Activated naive CD4-positive, alpha-beta T cell treated with anti-CD3 and anti-CD28 coated beads for 36 hours (primary cell): ENCODE results near the gene MSANTD7. TPM values are rescaled to one million over a fixed set of nuclear protein-coding genes. Genes with fewer than 3 reads are reported as not detected.

Source experiments
- CTCF ChIA-PET: fragments of 350-600 bp; sonication (Branson Sonifier 250); formaldehyde crosslinking; loops from one replicate; lab custom pipeline; 2021; ENCODE audit warnings: antibody characterized with exemption; lab: Charles Lee
- DNase-seq: peaks from one replicate; pipeline ENCODE4 v3.0.0-alpha.2; 2020
- H3K27ac Mint-ChIP-seq: one replicate; pipeline ENCODE4 v1.8.0; 2021; ENCODE audit warnings: mild to moderate bottlenecking, mixed read lengths
- H3K27me3 Mint-ChIP-seq: one replicate; pipeline ENCODE4 v1.8.0; 2021; ENCODE audit warnings: low read depth, mixed read lengths
- H3K36me3 Mint-ChIP-seq: one replicate; pipeline ENCODE4 v1.8.0; 2021; ENCODE audit warnings: low read depth, mixed read lengths
- H3K4me1 Mint-ChIP-seq: one replicate; pipeline ENCODE4 v1.8.0; 2021; ENCODE audit warnings: low read depth, mixed read lengths
- H3K4me3 Mint-ChIP-seq: one replicate; pipeline ENCODE4 v1.8.0; 2021; ENCODE audit warnings: mild to moderate bottlenecking, moderate library complexity, mixed read lengths
- H3K9me3 Mint-ChIP-seq: one replicate; pipeline ENCODE4 v1.8.0; 2021; ENCODE audit warnings: mixed read lengths
- intact Hi-C: fragments of 100-400 bp; cut with micrococcal nuclease; formaldehyde crosslinking; loops from one replicate; pipeline ENCODE4 v1.15.1; 2023
- total RNA-seq, 2 experiments: library from RNA; stranded (reverse); gene quantifications; one replicate each; pipeline ENCODE4 v1.2.3, GENCODE V29; 2021

MSANTD7 gene
- total RNA-seq, 2 experiments from 2014 or later = 19.6 to 21.3 TPM

- DNase-seq = no peak
- no peaks in the 10 kb centered on the region for H3K27me3 Mint-ChIP-seq
- CTCF ChIA-PET = no interaction called here
- H3K9me3 Mint-ChIP-seq = no peaks in the 10 kb centered on the region
- H3K4me1 Mint-ChIP-seq = peaks cover 3% of the 10 kb centered on the region
- H3K36me3 Mint-ChIP-seq = peaks cover 1% of the 10 kb centered on the region
- no peak overlapping the region for H3K27ac Mint-ChIP-seq
- no peak overlapping the region for H3K4me3 Mint-ChIP-seq
- intact Hi-C loops = no loop called here
Observed at GRCh38 chr10:14820775-14821154, 17.3 kb upstream of the MSANTD7 start.

DNA sequence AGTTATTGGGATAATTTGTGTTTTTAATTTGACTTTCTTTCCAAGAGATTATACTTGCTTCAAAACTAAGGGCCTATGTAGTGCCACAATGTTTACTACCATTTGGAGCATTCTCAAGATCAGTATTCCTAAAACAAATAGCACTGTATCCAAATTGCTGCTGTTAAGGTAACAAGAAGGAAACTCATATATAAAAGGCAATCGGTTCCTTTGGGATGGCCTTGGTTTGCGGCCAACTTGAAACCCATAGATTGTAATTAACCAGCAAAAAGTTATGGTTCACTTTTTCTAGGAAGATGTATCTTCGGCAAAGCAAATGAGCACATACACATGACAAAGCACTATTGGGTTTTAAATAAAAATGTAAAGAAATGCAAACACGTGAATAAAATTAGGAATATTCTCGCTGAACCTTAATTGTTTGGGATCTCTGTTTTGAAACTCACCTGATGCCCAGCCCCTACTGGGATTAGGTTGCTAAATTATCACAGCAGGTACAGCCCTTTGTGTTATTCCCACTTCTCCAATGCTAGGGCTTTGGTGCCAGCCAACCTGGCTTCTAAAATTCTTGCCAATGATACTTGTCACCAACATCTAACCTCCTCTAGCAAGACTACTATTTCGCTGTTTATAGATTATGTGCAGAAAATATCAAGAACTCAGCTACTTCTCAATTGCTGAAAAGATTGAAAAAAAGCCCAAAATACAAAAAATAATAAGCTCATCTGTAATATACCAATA is 16.3 kb upstream of the MSANTD7 start:
- Mint-ChIP-seq H3K9me3 (no peaks in the 10 kb centered on the region), H3K36me3 (peaks cover 1% of the 10 kb centered on the region), H3K4me1 (peaks cover 3% of the 10 kb centered on the region), H3K27ac (no peak overlapping the region), H3K4me3 (no peak overlapping the region), H3K27me3 (no peaks in the 10 kb centered on the region)
- no peak for DNase-seq
- intact Hi-C loops = loop anchor here (2.0 kb wide), 1 partner anchor 285 kb away; no protein-coding TSS in a partner anchor
- CTCF ChIA-PET = interaction anchor here (0.7 to 2.6 kb wide), 12 partner anchors 9 to 330 kb away, joined by 3 to 17 read pairs (median 5); no protein-coding TSS in a partner anchor

- no peak overlapping the region for H3K4me3 Mint-ChIP-seq
- DNase-seq = peak; percentile 64
- CTCF ChIA-PET = interaction anchor here (0.6 to 2.6 kb wide), 19 partner anchors 10 to 427 kb away, joined by 3 to 17 read pairs (median 4); no protein-coding TSS in a partner anchor
Observed at GRCh38 chr10:14822879-14823755, 15.0 kb upstream of the MSANTD7 start.

DNA sequence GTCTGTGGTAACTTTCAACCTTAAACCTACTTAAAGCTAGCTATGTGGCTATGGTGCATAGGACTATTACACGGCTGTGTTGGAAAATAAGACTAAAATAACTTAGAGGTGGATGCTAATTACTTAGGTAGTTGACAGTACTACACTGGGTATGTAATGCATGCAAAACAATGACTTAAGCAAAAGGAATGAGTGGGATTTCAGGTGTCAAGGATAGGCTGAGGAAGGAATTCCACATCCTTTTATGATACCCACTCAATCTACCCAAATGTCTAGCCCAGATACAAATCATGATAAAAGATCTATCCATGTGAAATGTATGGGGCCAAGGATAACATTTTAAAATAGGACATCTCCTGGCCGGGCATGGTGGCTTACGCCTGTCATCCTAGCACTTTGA is 14.1 kb upstream of the MSANTD7 start:
- CTCF ChIA-PET = interaction anchor here (0.8 to 2.6 kb wide), 8 partner anchors 11 to 327 kb away, joined by 3 to 17 read pairs (median 6); no protein-coding TSS in a partner anchor
- Mint-ChIP-seq H3K27me3 (no peaks in the 10 kb centered on the region), H3K9me3 (no peaks in the 10 kb centered on the region), H3K27ac (no peak overlapping the region), H3K4me3 (no peak overlapping the region), H3K36me3 (peaks cover 1% of the 10 kb centered on the region), H3K4me1 (peaks cover 3% of the 10 kb centered on the region)
- intact Hi-C loops = loop anchor here (1.0 to 2.0 kb wide), 3 partner anchors 264 to 325 kb away; no protein-coding TSS in a partner anchor
- DNase-seq = no peak

More at GRCh38 chr10:14822879-14823755, 15.0 kb upstream of the MSANTD7 start:
- H3K9me3 Mint-ChIP-seq = no peaks in the 10 kb centered on the region
- peaks cover 1% of the 10 kb centered on the region for H3K36me3 Mint-ChIP-seq
- no peak overlapping the region for H3K27ac Mint-ChIP-seq
- intact Hi-C loops = loop anchor here (1.0 to 2.0 kb wide), 3 partner anchors 263 to 324 kb away; no protein-coding TSS in a partner anchor
- H3K27me3 Mint-ChIP-seq = no peaks in the 10 kb centered on the region
- H3K4me1 Mint-ChIP-seq = peaks cover 3% of the 10 kb centered on the region

- CTCF ChIA-PET = no interaction called here
Observed at GRCh38 chr10:14826076-14826829, 11.9 kb upstream of the MSANTD7 start.

GRCh38 chr10:14833106-14833505 is 5.0 kb upstream of the MSANTD7 start:
- H3K4me1 Mint-ChIP-seq = peaks cover 5% of the 10 kb centered on the region
- no peaks in the 10 kb centered on the region for H3K9me3 Mint-ChIP-seq
- no peak overlapping the region for H3K27ac Mint-ChIP-seq
- CTCF ChIA-PET = no interaction called here
- H3K4me3 Mint-ChIP-seq = no peak overlapping the region
- intact Hi-C loops = no loop called here
- no peak for DNase-seq
- no peaks in the 10 kb centered on the region for H3K36me3 Mint-ChIP-seq
- H3K27me3 Mint-ChIP-seq = no peaks in the 10 kb centered on the region

More at GRCh38 chr10:14826076-14826829, 11.9 kb upstream of the MSANTD7 start:
- Mint-ChIP-seq H3K4me1 (peaks cover 3% of the 10 kb centered on the region), H3K4me3 (no peak overlapping the region), H3K9me3 (no peaks in the 10 kb centered on the region), H3K27ac (no peak overlapping the region), H3K36me3 (no peaks in the 10 kb centered on the region), H3K27me3 (no peaks in the 10 kb centered on the region)
- intact Hi-C loops = no loop called here
- no peak for DNase-seq

DNA sequence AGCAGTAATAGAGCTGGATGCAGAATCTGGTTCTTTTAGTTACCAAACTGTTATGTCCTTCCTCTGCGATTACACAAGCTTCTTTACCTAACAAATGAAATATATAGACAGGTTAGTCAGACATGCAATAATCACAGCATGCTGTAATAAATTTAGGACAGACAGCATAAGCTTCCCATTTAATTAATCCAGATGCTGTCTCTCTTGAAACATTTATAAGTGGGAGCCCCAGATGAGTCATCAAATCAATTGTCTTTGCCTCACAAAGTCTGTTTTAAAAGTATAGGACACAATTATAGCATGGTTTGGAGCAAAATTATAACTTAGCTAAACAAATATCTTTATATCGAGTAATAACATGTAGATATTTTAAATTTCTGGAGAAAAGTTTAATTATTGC is 1.9 kb upstream of the MSANTD7 start:
- Mint-ChIP-seq H3K27me3 (no peaks in the 10 kb centered on the region), H3K9me3 (no peaks in the 10 kb centered on the region), H3K36me3 (peaks cover 15% of the 10 kb centered on the region), H3K4me1 (peaks cover 20% of the 10 kb centered on the region), H3K27ac (no peak overlapping the region), H3K4me3 (no peak overlapping the region)
- CTCF ChIA-PET = interaction anchor here (0.7 to 3.2 kb wide), 3 partner anchors 13 to 293 kb away, joined by 3 to 11 read pairs (median 3); no protein-coding TSS in a partner anchor
- intact Hi-C loops = loop anchor here (5.0 kb wide), 2 partner anchors 274 to 444 kb away; no protein-coding TSS in a partner anchor
- no peak for DNase-seq

DNA sequence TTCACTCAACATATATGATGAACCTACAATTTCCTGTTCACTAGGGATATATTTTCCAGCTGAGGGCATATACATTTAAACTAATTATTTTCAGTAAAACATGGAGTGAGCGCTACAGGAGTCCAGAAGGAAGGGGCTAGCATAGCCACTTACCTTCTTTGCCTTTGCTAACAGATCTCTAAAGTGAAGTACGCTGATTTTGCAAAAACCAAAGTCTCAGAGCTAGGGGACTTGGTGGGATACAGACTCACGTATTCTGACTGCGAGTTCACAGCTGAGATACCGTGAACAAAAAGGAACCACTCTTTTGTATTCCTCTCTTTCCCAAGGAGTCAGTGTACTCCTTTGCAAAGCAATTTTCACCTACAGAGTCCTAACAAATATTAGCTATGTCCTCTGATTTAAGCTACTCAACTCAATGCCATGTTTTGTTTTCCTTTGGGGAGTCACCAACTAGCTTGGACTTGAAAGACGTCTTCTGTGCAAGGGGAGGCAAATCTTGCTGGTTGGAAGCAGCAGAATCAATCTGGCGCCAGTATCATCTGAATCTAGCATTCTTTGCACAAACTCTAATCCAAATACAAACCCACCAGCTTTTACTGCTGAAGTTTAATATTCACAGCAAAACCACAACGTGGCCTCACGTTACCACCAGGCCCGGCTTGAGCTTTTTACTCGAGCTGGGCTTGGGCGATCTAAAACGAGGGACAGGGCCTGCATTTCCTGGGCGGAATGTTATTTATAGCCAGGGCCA is 926 bp upstream of the MSANTD7 start:
- no peaks in the 10 kb centered on the region for H3K27me3 Mint-ChIP-seq
- intact Hi-C loops = loop anchor here (5.0 kb wide), 2 partner anchors 275 to 445 kb away; no protein-coding TSS in a partner anchor
- H3K27ac Mint-ChIP-seq = peak overlapping the region; percentile 93
- peaks cover 22% of the 10 kb centered on the region for H3K36me3 Mint-ChIP-seq
- CTCF ChIA-PET = interaction anchor here (0.7 to 3.2 kb wide), 12 partner anchors 23 to 339 kb away, joined by 3 to 11 read pairs (median 4); no protein-coding TSS in a partner anchor
- H3K4me1 Mint-ChIP-seq = peaks cover 22% of the 10 kb centered on the region
- no peaks in the 10 kb centered on the region for H3K9me3 Mint-ChIP-seq
- peak overlapping the region; percentile 92 for H3K4me3 Mint-ChIP-seq
- no peak for DNase-seq

- H3K9me3 Mint-ChIP-seq = no peaks in the 10 kb centered on the region
- H3K27me3 Mint-ChIP-seq = no peaks in the 10 kb centered on the region
- H3K36me3 Mint-ChIP-seq = peaks cover 31% of the 10 kb centered on the region
Observed at GRCh38 chr10:14838582-14839304, 637 bp downstream of the MSANTD7 start.

DNA sequence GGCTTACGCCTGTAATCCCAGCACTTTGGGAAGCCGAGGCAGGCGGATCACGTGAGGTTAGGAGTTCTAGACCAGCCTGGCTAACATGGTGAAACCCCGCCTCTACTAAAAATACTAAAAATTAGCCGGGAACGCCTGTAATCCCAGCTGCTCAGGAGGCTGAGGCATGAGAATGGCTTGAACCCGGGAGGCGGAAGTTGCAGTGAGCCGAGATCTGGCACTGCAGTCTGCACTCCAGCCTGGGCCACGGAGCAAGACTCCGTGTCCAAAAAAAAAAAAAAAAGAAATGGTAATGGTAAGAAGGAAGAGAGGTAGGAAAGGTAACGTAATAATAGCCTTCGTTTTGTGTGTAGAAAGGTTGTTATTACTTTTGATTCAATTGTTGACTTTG is 1.2 kb downstream of the MSANTD7 start:
- peak overlapping the region; percentile 85 for H3K27ac Mint-ChIP-seq
- CTCF ChIA-PET = interaction anchor here (0.6 to 1.0 kb wide), 3 partner anchors 133 to 653 kb away, joined by 3 to 5 read pairs (median 3); no protein-coding TSS in a partner anchor
- peaks cover 34% of the 10 kb centered on the region for H3K36me3 Mint-ChIP-seq
- H3K4me3 Mint-ChIP-seq = peak overlapping the region; percentile 92
- H3K9me3 Mint-ChIP-seq = no peaks in the 10 kb centered on the region
- intact Hi-C loops = loop anchor here (2.0 to 5.0 kb wide), 3 partner anchors 277 to 1052 kb away; no protein-coding TSS in a partner anchor
- no peaks in the 10 kb centered on the region for H3K27me3 Mint-ChIP-seq
- peak; percentile 22 for DNase-seq
- peaks cover 22% of the 10 kb centered on the region for H3K4me1 Mint-ChIP-seq

More at GRCh38 chr10:14838582-14839304, 637 bp downstream of the MSANTD7 start:
- H3K4me1 Mint-ChIP-seq = peaks cover 22% of the 10 kb centered on the region
- peak; percentile 21 for DNase-seq
- peak overlapping the region; percentile 92 for H3K4me3 Mint-ChIP-seq
- intact Hi-C loops = loop anchor here (1.0 to 5.0 kb wide), 12 partner anchors 40 to 1052 kb away; partner anchors contain the start of genes DCLRE1C, MEIG1, RPP38 and SUV39H2
- peak overlapping the region; percentile 93 for H3K27ac Mint-ChIP-seq
- CTCF ChIA-PET = interaction anchor here (0.6 to 3.2 kb wide), 9 partner anchors 108 to 652 kb away, joined by 3 to 11 read pairs (median 4); no protein-coding TSS in a partner anchor
